Sigmoid colon (tissue), 4 donors: Measurements from ENCODE around the gene ESR2.

Experiments
- CTCF ChIP-seq, 4 experiments: fragments of 450-650 bp in 3 of 4; fragments of 200-600 bp in 1 of 4; IDR thresholded peaks; one replicate each; pipeline ENCODE4 v1.5.1; 2016 to 2019; ENCODE audit warnings: antibody characterized with exemption in 4 of 4, mild to moderate bottlenecking in 3 of 4, moderate library complexity in 2 of 4
- POLR2A ChIP-seq, 2 donors: fragments of 450-650 bp; IDR thresholded peaks; one replicate each; pipeline ENCODE4 v1.6.1; 2016; ENCODE audit warnings: antibody characterized with exemption in 2 of 2, mild to moderate bottlenecking in 2 of 2, moderate library complexity in 2 of 2
- POLR2AphosphoS5 ChIP-seq, 4 donors: sonication (generic); formaldehyde crosslinking; IDR thresholded peaks; one replicate each; pipeline ENCODE4 v1.6.1; 2017; ENCODE audit warnings: antibody characterized with exemption in 4 of 4

- TF ChIP-seq POLR2AphosphoS5 (IDR thresholded peaks at IDR 0.05) (no peak), CTCF (IDR thresholded peaks at IDR 0.05) (no peak), POLR2A (IDR thresholded peaks at IDR 0.05) (no peak)
Observed at GRCh38 chr14:64266239-64266638, 27.9 kb downstream of the ESR2 start.
